Spinal cord (tissue), 10 donors: ENCODE data around the gene CNTRL. TPM values are rescaled to one million over a fixed set of nuclear protein-coding genes. Genes with fewer than 3 reads are reported as not detected.

Experiments used
- DNase-seq, 6 donors: peaks; one replicate each; pipeline versions ENCODE4 v3.0.0 to v3.0.0-alpha.2; 2013 to 2015; ENCODE audit warnings: low spot score in 6 of 6, low read depth in 4 of 6
- H3K27ac ChIP-seq: one replicate; pipeline ENCODE4 v1.5.1; 2013; ENCODE audit warnings: low read depth, low read length, control low read depth
- H3K27me3 ChIP-seq: one replicate; pipeline ENCODE4 v1.6.1; 2013; ENCODE audit warnings: low read length; ENCODE audit not compliant: control insufficient read depth, insufficient read depth
- H3K36me3 ChIP-seq: one replicate; pipeline ENCODE4 v1.6.1; 2013; ENCODE audit warnings: low read length; ENCODE audit not compliant: control insufficient read depth, insufficient read depth
- H3K4me1 ChIP-seq: one replicate; pipeline ENCODE4 v1.6.1; 2013; ENCODE audit warnings: low read length; ENCODE audit not compliant: control insufficient read depth, insufficient read depth
- H3K4me3 ChIP-seq: one replicate; pipeline ENCODE4 v1.5.1; 2013; ENCODE audit warnings: low read depth, low read length, control low read depth
- H3K9me3 ChIP-seq: one replicate; pipeline ENCODE4 v1.6.1; 2013; ENCODE audit warnings: low read length; ENCODE audit not compliant: control insufficient read depth, insufficient read depth
- WGBS: methylation state at CpG from one replicate; pipeline ENCODE4 v1.1.5; 2013; ENCODE audit warnings: missing lambda C conversion rate; ENCODE audit not compliant: insufficient coverage; 5-methylcytosine and 5-hydroxymethylcytosine counted together
- polyA plus RNA-seq, 2 donors: library from polyadenylated mRNA; unstranded; fragments of 120-200 nt; gene quantifications; one replicate each; pipeline ENCODE4 v1.2.1, GENCODE V29; 2013; ENCODE audit not compliant: insufficient read length in 2 of 2
- total RNA-seq, 2 donors: library from RNA; depleted of rRNA in 1 of 2; stranded (reverse); fragments of 120-200 nt in 1 of 2; fragments of >200 nt in 1 of 2; gene quantifications; one replicate each; pipeline versions ENCODE4 v1.2.3 to v1.2.4, GENCODE V29; 2013 to 2014
- donor health status: healthy.

CNTRL gene
- total and polyA plus RNA-seq, 4 donors = 17.2 to 24.6 (median 20.6) TPM

GRCh38 chr9:121217609-121218292 is 143.0 kb downstream of the CNTRL start:
- H3K4me1 ChIP-seq = peaks cover 2% of the 10 kb centered on the region
- H3K27ac ChIP-seq = no peak overlapping the region
- WGBS = 80% methylated on average over 1 of the region's 4 CpGs
- H3K36me3 ChIP-seq = no peaks in the 10 kb centered on the region
- DNase-seq = no peak
- H3K27me3 ChIP-seq = no peaks in the 10 kb centered on the region
- H3K4me3 ChIP-seq = no peak overlapping the region
- H3K9me3 ChIP-seq = no peaks in the 10 kb centered on the region

DNA sequence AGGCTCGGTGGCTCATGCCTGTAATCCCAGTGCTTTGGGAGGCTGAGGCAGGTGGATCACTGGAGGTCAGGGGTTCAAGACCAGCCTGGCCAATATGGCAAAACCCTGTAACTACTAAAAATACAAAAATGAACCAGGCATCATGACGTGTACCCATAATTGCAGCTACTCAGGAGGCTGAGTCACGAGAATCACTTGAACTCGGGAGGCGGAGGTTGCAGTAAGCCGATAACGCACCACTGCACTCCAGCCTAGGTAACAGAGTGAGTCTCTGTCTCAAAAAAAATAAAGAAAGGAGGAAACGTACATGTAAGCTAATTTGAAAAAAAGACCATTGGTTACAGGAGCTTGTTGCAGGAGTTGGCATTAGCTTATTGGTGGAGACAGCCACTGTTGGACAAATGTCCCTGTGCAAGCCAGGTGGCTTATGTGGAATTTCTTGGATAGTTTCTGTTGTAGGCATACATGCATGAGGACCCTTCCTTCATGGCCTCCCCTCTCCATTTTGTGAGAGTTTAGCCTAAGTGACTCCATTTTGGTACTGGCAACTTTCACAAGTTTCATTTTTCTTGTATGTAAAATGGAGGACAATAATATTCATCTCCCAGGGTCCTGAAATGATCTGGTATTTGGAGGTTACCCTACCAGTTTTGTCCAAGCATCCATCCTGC is 143.7 kb downstream of the CNTRL start:
- H3K9me3 ChIP-seq = no peaks in the 10 kb centered on the region
- peaks cover 5% of the 10 kb centered on the region for H3K4me1 ChIP-seq
- no peak for DNase-seq
- H3K27ac ChIP-seq = no peak overlapping the region
- WGBS = 95% methylated on average over 8 of the region's 8 CpGs
- H3K36me3 ChIP-seq = no peaks in the 10 kb centered on the region
- H3K4me3 ChIP-seq = no peak overlapping the region
- H3K27me3 ChIP-seq = no peaks in the 10 kb centered on the region

GRCh38 chr9:121219530-121219929 is 144.8 kb downstream of the CNTRL start:
- no peak overlapping the region for H3K4me3 ChIP-seq
- no peaks in the 10 kb centered on the region for H3K9me3 ChIP-seq
- no peaks in the 10 kb centered on the region for H3K27me3 ChIP-seq
- H3K36me3 ChIP-seq = no peaks in the 10 kb centered on the region
- peaks cover 5% of the 10 kb centered on the region for H3K4me1 ChIP-seq
- no peak for DNase-seq
- 75% methylated on average over 2 of the region's 3 CpGs for WGBS
- no peak overlapping the region for H3K27ac ChIP-seq

DNA sequence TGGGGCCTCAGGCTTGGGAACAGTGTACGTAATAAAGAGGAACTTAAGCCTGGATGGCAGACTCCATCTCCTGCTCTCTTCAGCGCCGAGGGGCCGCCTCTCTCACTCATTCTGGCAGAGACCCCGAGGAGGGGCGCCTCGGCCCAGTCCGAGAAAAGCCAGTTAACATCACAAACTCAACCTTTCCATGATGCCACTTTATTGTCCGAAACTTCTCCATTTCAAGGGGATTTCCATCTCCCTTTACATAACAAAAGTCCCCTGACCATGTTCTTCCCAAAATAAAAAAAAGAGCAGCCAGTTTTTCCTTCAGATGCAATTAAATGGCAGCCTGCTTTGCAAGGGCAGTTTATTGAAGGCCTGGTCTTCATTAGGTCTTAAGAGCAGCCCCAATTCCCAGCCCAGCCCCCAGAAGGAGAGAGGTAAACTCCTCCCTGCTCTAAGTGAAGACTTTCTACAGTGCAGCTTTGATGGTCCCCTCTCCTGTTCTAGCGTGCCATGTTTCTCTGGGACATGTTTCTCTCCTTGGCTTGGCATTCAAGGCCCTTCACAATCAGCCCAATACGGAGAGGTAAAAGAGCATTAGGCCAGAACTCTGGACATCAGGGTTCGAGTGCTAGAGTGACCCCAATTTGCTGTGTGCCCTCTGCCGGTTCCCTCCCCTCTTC is 146.4 kb downstream of the CNTRL start:
- H3K36me3 ChIP-seq = no peaks in the 10 kb centered on the region
- H3K9me3 ChIP-seq = no peaks in the 10 kb centered on the region
- H3K4me3 ChIP-seq = no peak overlapping the region
- H3K4me1 ChIP-seq = peaks cover 5% of the 10 kb centered on the region
- H3K27me3 ChIP-seq = no peaks in the 10 kb centered on the region
- H3K27ac ChIP-seq = no peak overlapping the region
- DNase-seq = no peak
- WGBS = 52% methylated on average over 13 of the region's 13 CpGs

DNA sequence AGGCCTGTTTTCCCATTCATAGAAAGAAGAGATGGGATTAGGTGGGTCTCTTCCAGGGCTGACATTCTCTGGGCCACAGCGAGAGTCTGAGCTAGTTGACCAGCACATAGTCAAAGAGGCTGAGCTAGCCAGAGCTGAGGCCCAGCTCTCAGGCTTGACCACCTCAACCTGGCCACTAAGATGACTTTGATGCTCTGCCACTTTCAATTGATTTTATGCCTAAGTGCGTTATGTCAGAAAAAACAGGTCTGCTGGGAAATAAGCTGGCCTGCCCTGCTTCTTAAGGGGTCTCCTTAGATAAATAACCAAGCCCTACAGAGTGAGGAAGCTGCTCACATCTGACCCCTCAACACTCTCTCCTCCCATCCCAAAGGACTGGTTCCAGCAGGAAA is 146.9 kb downstream of the CNTRL start:
- no peak overlapping the region for H3K27ac ChIP-seq
- peaks cover 5% of the 10 kb centered on the region for H3K4me1 ChIP-seq
- no peaks in the 10 kb centered on the region for H3K9me3 ChIP-seq
- H3K4me3 ChIP-seq = no peak overlapping the region
- DNase-seq = no peak
- no peaks in the 10 kb centered on the region for H3K36me3 ChIP-seq
- WGBS = 92% methylated on average over 2 of the region's 2 CpGs
- no peaks in the 10 kb centered on the region for H3K27me3 ChIP-seq

- Histone ChIP-seq H3K4me1 (peaks cover 5% of the 10 kb centered on the region), H3K9me3 (no peaks in the 10 kb centered on the region), H3K27me3 (no peaks in the 10 kb centered on the region), H3K27ac (no peak overlapping the region), H3K36me3 (no peaks in the 10 kb centered on the region), H3K4me3 (no peak overlapping the region)
- 60% methylated on average over 8 of the region's 12 CpGs for WGBS
- DNase-seq = peak in 2 of 6 donors; percentile 28 to 54
These were observed 147.9 kb downstream of the CNTRL start for GRCh38 chr9:121222524-121223171.

DNA sequence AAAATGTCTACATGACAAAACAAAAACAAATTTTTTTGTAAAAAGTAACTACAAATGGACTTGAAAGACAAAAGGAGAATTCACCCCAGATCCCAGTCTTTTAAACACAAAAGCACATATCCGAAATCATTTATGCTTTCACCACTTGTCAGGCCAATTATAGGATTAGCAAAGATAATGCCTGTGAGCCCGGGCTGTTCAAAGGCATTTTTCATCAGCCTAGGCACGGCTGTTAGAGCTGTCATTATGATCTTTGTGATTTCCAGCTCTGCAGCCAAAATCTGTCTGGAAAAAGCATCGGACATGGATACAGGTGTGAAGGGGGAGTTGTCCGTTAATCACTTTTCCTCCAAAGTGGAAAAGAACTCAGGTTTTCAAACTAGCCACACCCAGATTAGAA is 150.5 kb downstream of the CNTRL start:
- no peaks in the 10 kb centered on the region for H3K27me3 ChIP-seq
- H3K4me1 ChIP-seq = peaks cover 5% of the 10 kb centered on the region
- no peak overlapping the region for H3K27ac ChIP-seq
- no peak for DNase-seq
- H3K9me3 ChIP-seq = no peaks in the 10 kb centered on the region
- H3K36me3 ChIP-seq = no peaks in the 10 kb centered on the region
- H3K4me3 ChIP-seq = no peak overlapping the region
- WGBS = 63% methylated on average over 5 of the region's 5 CpGs

GRCh38 chr9:121226175-121226574 is 151.4 kb downstream of the CNTRL start:
- WGBS = no CpG with 5 or more reads among the region's 2 CpGs
- DNase-seq = no peak
- Histone ChIP-seq H3K9me3 (no peaks in the 10 kb centered on the region), H3K27me3 (no peaks in the 10 kb centered on the region), H3K4me3 (no peak overlapping the region), H3K27ac (no peak overlapping the region), H3K4me1 (peaks cover 5% of the 10 kb centered on the region), H3K36me3 (no peaks in the 10 kb centered on the region)
